ENCODE data around the gene SLC13A4. TPM values are rescaled to one million over a fixed set of nuclear protein-coding genes. Genes with fewer than 3 reads are reported as not detected.
"Not testable (repeated sequence)": the region's sequence is repeated elsewhere in the genome, so short reads cannot be mapped to it uniquely, and the experiment has no call there.

Gene SLC13A4
- total RNA-seq, 1 donor from 2014 or later = not detected

DNA sequence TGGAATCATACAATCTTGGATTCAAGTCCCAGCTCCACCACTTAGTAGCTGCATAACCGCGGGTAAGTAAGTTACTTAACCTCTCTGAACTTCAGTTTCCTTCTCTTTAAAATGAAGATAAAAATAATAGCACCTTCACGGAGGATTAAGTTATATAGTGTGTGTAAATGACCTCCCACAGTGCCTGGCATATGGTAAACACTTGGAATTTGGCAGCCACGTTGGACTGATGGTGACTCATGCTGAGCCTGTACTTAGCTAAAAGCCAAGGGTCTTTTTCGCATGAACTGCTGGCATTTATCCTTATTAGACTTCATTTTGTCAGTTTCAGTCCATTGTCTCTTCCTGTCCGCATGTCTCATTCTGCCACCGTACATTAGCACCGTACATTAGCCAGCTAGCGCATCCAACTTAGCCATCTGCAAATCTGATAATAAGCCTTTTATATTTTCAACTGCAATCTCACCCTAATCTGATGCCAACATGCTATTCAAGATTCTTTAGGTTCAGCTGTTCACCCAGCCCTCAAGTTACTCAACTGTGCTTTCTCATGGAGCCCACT is 11.2 kb downstream of the SLC13A4 start:
- DNase-seq = peak; percentile 62

DNA sequence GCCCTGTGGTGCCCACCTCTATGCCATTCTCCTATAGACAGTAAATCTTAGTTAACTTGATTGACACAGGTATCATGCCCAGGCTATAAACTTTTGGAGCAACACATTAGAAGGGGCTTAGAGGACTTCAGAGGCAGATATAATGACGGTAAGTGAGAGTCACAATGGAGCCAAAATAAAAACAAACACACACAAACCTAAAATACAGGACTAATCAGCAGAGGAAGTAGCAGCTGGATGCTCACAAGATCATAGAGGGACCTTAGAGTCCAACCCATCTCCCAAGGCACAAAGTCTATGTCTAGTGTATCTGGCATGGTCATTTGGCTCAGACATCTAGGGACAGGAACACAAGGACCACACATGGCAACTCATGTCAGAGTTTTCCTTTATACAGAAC is 12.3 kb downstream of the SLC13A4 start:
- no peak for DNase-seq

DNA sequence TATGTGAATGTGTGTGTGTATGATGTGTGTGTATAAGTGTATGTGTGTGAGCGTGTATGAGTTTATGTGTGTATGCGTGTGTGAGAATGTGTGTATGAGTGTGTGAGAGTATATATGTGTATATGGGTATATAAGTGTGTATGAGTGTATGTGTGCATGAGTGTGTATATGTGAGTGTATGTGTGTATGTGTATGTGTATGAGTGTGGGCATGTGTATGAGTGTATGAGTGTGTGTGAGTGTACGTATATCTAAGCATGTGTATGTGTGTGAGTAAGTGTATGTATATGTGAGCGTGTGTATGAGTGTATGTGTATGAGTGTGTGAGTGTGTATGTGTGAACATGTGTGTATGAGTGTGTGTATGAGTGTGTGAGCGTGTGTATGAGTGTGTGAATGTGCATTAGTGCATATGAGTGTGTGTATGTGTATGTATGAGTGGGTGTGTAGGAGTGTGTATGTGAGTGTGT is 12.9 kb downstream of the SLC13A4 start:
- no peak for DNase-seq

DNA sequence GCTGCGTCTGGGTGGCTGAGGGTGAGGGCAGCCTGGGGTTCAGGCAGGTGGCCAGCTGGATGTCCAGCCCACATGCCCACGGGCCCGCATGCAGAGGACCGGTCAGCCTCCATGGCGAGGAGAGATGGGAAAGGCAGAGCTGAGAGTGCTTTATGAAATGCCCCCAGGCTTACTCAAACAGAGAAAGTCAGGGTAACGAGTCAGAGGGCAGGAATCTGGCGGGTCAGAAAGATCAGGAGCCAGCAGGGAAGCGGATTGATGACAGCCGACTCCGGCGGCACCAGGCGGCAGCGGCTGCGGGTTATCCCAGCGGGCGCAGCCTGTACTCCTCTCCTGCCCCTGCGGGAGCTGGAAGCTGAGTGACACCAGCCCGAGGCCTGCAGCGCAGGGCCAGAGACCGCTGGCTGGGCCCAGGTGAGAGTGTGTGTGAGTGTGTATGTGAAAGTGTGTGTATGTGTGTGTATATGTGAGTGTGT is 13.4 kb downstream of the SLC13A4 start:
- DNase-seq = no peak

DNA sequence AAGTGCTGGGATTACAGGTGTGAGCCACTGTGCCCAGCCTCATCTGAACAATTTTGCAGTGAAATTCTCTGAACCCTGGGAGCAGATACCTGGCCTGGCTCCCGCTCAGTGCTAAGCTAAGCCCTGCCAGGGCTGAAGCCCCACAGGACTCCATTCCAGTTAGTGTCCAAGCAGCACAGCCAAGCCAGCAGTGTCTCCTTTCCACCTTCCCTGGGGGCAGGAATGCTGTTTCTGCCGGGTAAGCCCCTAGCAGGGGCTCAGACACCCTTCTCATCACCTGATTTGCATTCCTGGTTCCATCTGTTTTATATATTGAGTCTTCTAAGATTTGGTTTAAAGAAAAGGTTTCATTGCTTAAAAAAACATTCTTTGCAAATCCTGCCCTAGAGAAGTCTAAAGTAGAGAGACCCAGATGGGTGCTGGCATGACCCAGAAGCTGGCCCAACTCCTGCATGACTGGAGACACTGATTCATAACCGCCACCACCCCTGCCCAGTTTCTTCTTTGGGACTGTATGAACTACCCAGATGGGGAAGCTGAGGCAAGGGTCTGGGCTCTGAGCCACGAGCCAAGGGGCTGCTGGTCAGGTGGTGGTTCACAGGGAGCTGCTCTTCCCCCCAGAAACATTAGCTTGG is 14.0 kb downstream of the SLC13A4 start:
- DNase-seq = no peak

DNA sequence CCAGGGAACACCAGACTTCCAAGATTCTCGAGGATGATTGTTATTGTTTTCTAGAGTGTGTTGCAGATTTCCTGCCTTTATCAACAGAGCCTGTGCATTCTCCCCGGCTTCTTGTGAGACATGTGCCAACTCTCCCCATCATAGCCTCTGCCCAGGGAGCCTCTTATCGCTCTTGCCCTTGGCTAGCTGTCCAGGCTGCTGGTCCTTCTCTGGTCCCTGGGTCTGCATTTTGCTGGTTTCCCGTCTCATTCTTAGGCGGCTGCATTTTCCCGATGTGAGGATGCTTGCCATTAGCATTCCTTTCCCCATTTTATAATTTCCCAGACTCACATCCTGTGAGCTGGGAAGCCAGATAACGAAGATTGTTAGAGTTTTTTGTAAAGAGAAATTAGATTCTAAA is 15.2 kb downstream of the SLC13A4 start:
- peak; percentile 64 for DNase-seq

DNA sequence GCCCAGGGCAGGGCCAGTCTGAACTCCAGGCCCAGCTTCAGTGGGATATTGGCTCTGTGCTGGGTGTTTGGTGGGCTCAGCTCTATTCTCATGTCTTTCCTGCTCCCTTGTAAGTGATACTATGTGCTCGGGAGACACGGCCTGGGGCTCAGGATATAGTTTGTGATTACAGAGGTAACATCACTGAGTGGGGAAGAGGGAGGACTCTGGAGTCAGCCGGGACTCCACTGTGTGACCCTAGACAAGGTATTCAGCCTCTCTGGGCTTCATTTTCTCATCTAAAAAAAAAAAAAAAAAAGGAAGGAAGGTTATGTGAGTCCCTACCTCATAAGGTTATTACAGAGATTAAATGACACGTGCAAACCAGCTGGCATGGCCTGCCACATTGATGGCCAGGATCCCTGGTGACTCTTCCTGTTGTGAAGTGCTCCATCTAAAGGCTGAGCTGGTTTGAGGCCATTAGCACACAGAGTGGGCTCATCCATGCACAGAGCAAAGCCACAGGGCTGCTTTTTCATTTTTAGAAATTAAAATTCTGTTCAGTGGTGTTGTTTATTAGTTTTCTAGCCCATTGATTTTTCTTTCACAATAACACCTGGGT is 15.7 kb downstream of the SLC13A4 start:
- peak; percentile 55 for DNase-seq

DNA sequence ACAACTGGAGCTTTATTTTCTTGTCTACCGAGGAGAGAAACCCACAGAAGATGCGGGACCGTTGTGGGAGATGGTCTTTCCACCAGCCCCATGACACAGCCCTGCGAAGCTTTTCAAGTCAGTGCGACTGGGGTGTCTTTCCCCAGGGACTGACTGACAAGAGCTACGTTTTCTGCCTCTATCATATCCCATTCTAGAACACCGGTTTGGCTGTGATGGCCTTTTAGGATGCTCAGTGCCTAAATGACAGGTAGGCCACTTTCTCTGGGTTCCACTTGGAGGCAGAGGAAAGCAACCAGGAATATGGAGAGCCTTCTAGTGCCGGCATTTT is 16.9 kb downstream of the SLC13A4 start:
- no peak for DNase-seq

DNA sequence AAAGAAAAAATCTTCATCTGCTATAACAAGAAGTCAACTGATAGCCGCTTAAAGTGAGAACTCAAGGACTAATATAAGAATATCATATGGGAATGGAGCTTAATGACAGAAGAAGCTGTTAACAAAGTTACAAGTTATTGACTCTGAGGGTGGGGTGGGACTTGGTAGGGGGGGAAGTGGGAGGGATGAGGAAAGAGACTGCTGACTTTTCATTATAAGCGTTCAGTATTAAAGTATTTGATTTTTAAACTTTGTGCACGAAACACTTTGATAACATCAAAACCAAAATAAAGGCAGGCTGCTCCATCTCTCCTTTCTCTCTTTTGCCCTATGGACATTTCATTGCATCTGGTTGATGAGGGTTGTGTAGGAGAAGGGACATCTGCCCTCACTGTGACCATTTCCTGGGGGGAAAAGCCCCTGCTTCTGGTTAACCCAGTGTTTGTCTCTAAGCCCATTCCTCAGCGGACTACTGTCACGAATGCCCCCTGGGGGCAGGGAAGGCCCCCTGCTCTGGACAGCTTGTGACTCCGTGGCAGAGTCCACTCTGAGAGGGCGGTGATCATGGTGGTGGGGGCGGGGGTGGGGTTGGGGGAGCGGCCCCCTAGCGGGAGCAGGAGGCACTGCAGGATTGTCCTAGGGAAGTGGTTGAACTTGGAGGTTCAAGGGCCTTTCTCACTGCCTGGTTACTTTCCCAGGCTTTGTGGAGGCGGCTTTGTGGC is 17.4 kb downstream of the SLC13A4 start:
- peak; percentile 32 for DNase-seq

DNA sequence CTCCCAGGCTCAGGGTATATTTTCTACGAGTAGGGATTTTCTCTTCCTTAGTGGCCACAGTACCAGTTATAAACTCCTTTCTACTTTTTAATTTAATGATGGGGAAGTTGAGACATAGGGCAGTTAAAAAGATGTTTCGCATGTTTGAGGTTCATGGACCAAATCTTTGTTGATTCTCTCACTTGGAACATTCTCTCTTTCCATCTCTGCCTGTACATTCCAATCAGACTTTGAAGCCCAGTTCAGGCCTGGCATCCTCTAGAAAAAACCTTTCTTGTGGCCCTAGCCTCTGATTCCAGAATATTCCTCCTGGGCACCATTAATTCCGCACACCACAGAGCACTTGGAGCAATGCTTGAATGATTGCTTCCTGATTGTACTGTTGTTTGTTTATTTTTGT is 18.5 kb downstream of the SLC13A4 start:
- no peak for DNase-seq

DNA sequence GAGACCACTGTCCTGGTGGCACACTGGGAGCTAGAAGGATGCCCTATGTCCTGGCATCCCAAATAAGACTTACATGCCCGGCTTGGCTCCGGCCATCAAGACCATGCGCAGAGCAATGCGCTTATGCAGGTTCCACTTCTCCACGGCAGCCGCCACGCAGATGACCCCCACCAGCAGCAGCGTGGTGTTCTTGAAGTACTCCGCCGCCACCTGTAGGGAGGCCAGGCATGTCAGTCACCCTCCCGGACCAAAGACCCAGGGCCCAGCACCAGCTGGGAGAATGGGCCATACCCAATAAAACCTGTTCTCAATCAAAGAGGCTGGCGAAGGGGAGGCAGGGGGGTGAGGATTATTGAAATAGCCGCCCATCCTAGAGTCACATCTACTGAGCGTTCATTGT is 19.9 kb downstream of the SLC13A4 start:
- no peak for DNase-seq

DNA sequence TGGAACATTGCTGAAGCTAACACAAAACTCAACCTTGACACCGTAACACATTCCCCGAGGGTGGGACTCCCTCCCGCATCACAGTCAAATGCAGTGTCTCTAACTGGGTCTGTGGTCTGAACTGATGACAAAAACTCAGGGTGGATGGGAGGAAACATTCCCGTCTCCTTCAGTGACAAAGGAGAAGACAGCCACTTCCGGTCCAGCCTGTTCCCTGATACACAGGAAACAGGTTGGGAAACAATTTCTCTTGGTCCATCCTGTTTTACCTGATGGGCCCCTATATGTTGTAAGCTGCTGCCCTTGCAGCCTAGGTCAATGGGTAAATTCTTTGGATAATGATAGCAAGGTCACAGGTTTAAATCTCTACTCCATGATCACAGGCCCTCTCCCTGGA is 20.4 kb downstream of the SLC13A4 start:
- no peak for DNase-seq

DNA sequence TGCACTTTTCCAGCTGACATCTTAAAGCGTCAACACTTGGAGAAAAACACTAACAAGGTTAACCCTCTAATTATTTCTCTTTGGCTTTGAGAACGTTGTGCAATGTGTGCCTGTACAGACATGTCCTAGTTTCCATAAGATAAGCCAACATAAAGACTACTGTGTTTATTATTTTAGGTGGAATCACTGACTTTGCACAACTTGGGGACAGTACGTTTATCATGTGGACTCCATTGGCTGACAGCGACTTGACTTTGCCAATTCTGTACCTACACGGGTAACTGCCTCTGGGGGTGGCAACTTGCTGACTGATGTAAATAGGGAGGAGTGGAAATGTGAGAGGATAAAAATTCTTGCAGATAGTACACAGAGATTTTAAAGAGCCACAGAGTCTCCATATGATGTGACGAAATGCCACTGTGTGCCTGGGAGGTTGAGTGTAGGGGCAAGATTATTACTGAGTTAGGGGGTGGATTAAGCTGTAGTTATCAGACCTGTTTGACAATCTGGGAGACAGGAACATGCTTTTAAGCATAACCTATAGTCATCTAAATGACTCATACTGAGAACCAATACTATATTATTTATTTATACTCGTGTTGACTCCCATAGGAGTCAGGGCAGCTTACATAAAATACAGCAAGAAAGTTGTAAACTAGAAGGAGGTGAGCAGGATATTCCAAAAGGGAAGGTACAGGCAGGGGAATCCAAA is 21.0 kb downstream of the SLC13A4 start:
- no peak for DNase-seq

DNA sequence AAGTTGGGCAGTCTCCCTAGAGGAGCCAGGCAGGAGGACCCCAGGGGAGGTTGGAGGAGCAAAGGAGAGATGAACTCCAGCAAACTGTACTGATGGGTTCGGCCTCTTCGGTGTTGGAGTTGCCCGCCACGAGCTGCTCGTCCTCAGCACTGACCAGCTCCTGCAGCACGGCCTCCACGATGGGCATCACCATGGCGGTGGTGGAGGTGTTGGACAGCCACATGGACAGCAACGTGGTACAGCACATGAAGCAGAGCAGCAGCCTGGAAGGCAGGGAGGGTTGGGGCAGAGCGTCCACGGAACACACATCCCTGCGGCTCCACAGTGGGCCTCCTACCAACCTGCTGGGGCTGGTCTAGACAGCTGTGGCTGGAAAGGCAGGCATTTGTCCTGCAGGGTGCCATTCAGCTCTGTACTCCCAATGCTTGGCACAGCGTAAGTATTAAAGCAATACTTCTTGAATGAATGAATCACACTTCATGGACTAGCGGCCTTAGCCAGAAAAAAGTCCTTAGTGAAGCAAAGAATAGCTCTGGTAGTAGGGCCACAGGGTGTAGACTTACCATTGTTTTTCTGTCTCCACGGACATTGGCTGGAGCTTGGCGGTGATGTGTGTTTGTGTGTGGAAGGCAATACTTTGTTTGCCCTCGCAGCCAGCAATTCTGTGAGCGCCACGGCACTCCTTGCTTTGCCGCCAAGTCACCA is 21.8 kb downstream of the SLC13A4 start:
- no peak for DNase-seq

DNA sequence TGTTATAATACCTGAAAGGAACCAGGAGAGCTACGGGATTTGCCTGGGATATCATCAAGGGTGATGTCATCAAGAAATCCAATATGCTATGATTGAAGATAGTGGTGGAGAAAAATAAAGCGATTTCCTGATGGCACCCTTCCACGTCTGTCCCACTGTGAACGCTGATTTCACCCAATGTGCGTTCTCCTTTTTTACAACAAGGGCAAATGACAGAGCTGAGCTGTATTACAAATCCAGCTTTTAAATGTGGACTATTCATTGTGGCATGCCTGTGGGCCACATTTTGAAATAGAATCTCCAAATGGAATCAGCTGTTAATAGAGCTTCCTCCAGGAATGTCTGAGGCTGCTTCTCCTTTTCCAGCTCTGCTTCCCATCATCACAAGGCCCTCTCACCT is 23.3 kb downstream of the SLC13A4 start:
- DNase-seq = no peak

DNA sequence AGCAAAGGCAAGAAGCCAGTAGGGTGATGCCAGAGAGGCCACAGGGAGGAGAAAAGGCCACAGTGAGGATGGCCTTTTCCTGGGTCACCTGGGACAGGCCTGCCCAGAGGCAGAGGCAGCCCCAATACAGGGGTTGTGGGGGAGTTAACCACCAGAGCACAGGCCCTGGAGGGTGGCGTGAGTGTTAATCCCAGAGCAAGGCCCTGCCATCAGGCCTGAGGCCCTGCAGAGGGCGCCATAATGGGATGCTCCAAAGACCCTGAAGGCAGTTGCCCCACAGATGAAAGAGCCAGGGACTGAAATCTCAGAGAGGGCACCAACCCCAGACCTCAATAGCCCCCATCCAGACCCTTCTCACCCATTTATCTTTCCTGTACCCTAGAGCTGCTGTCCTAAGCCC is 23.9 kb downstream of the SLC13A4 start:
- no peak for DNase-seq

DNA sequence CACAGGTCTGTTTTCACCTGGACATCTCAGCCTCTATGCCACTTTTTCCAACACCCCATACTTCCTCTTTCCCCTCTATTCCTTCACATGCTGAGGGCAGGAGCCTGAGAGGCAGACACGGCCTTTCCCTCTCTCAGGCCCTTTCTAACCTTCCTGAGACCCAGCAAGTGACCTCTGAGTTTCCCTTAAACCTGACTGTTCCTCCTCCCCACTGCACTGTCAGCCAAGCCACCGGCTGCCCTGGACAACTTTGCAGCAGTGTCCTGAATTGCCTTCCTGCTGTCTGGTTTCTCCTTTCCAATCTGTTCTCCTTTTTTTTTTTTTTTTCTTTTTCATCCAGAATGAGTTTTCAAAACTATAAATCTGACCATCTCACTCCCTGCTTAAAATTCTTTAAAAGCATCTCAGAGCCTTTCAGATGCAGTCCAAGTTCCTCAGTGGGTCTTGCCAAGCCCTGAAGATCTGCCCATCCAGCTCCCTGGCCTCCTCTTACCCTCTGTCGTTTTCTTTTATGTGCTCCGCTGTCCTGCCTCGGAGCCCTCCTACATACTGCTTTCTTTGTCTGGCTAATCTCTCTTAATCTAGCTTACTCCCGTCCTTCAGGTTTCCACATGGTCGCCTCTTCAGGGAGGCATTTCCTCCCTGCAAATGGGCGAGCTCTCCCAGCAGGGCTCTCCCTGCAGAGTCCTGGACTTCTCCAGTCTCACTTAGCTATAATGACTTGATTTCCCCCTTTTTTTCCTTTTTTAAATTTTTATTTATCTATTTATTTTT is 30.5 kb downstream of the SLC13A4 start:
- DNase-seq = no peak

DNA sequence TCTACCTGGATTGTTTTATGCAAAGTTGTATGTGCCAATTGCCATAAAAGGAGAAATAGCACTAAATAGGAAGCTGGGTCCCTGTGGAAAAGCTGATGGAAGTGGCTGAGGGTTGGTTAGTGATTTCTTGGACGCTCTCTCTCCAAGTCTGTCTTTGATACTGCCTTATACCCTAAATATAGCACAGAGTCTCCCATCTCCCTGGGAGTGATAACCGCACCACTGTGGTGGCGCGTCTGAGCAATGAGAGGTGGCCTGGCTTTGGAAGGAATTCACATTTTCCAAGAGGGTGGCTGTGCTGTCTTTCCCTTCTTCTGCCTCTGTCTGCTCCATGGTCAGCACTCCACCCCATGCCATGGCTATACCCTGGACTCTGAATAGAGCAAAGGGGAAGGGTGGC is 34.4 kb downstream of the SLC13A4 start:
- no peak for DNase-seq

DNA sequence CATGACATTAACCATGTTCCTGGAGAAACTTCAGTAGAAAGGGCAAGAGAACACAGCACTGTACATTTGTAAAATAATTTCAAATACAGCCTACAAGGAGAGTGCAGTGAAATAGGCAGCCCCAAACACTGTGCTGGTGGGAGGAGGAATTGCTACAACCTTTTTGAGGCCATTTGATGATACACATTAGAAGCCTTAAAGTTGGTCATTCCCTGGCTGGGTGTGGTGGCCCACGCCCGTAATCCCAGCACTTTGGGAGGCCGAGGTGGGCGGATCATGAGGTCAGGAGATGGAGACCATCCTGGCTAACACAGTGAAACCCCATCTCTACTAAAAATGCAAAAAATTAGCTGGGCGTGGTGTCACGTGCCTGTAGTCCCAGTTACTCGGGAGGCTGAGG is 35.4 kb downstream of the SLC13A4 start:
- not testable (repeated sequence) for DNase-seq

DNA sequence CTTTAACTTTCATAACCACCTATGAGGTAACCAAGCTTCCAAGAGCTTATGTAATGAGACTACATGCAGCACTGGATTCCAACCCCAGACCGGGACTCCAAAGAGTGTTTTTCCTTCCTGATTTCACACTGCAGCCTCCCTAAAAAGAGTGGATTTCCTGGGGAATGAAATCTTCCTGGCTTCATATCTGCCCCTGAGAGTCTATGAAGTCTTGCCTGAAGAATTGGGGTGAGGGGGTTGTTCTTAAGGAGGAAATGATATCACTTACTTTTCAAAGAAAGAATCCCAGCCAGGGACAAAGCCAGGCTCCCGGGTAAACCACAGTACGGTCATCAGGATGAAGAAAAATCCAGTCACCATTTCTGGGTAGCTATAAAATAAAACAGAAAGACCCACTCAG is 35.9 kb downstream of the SLC13A4 start:
- DNase-seq = peak; percentile 75

DNA sequence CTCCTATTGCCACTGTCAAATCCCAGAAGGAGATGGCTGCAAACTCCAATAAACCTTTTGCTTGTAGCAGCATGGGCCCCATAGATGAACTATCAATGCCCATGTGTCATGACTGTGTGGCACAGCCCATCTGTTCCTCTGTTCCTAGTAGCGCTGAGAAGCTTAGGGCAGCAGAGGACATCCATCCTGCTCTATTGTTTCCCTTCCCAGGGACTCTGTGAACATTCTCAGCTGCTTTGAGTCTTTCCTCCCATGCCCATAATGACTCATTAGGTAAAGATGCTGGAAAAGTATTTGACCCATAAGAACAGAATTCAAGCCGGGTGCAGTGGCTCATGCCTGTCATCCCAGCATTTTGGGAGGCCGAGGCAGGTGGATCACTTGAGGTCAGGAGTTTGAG is 37.4 kb downstream of the SLC13A4 start:
- DNase-seq = peak; percentile 75

DNA sequence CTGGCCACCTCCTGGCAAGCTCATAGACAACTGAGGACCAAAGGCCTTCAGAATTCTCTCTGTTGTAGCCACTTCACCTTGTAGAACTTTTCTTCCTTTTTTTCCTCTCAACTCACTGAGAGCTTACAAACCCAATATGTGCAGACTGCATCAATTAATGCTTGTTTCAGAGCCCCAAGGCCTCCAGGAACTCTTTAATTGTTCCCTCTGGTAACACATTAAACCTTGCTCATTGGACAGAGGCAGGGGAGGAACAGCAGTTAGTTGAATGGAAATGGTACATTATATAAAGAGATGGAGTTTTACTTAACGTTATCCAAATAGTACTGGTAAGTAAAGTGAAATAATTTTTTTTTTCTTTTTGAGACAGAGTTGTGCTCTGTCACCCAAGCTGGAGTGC is 40.5 kb downstream of the SLC13A4 start:
- no peak for DNase-seq
